ENCODE results near the gene HID1.
"Not testable (repeated sequence)": the region's sequence is repeated elsewhere in the genome, so short reads cannot be mapped to it uniquely, and the experiment has no call there.

Gene HID1

DNA sequence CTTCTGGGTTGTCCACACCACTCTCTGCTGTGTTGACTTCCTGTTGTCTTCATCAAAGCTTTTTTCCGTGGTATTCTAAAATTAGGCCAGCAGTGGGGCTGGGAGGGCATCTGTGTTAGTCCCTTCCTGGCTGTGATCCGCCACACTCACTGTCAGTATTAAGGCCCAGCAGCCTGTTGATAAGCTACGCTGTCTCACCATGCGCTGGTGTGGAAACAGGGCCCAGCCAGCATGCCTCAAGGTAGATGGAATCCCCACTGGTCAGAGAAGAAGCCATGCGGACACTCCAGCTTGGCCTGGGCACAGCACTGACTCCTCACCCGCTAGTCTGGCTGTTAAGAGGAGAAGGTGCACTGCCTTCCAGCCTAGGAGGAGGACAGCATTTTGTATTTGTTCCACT lies 26.2 kb upstream of the HID1 start:
- ATAC-seq (no peak), DNase-seq (no peak)

DNA sequence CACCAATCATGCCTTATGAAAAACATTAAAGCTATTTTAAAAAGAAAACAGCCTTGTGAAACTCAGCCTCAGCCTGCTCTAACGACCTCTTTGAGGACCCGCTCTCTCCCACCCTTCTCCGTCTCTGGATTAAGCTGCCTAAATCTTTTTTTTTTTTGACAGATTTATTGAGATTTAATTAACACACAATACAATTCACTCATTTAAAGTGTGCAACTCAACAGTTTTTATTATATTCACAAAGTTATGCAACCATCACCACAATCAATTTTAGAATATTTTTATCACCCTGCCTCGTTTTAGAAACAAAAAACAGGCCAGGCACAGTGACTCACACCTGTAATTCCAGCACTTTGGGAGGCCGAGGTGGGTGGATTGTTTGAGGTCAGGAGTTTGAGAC lies 23.3 kb upstream of the HID1 start:
- no peak for DNase-seq
- no peak for ATAC-seq

DNA sequence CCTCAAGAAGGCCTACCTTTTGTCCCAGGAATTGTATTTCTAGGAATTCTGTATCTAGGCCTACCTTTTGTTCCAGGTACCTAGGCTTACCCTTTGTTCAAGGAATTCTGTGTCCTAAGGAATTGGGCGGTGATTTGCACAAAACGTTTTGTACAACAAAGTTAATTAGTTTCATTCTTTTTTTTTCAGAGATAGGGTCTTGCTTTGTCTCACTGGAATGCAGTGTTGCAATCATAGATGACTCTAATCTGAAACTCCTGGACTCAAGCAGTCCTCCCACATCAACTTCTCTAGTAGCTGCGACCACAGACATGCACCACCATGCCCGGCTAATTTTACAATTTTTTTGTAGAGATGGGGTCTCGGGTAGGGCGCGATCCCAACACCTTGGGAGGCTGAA lies 21.9 kb upstream of the HID1 start:
- ATAC-seq (no peak), DNase-seq (no peak)

DNA sequence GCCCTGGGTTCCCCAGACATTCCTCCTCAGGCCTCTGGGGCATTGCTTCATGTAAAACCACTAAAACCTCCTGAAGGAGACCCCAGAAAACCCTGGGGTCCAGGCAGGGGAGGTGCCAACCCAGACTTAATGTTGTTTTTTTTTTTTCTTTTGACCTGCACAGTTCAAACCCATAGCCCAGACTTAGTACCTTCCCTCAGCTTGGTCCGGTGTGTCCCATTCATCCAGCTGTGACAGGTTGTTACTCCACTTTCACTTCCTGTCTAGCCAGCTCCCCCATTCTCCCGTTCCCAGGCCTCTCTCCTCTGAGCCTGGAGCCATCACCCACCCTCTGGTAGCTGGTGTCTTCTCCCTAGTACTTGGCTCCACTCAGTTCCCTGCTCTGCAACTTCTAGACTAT lies 19.7 kb upstream of the HID1 start:
- no peak for DNase-seq
- no peak for ATAC-seq

DNA sequence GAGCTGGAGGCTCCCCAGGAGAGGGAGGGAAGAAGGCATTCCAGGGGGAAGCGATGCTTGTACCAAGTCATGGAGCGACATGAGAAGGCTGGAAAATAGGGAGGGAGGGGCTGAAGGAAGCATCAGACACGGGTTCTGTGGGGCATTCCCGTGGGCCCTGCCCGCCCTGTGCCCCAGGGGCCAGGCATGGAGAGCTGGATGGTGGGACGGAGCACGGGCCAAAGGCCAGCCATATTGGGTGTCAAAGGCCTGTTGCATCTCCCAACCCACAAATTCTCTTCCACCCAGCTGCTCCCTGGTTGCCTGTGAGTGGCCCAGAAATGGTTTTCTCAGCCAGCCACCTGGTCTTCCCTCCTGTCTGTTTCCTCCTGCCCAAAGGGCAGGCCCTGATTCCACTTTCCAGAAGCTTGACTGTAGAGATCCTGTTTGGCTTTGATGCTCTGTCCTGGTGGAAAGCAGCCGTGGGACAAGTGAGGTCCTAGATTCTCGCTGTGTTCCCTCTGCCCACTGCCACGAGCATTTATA lies 18.1 kb upstream of the HID1 start:
- DNase-seq: no peak
- no peak for ATAC-seq

DNA sequence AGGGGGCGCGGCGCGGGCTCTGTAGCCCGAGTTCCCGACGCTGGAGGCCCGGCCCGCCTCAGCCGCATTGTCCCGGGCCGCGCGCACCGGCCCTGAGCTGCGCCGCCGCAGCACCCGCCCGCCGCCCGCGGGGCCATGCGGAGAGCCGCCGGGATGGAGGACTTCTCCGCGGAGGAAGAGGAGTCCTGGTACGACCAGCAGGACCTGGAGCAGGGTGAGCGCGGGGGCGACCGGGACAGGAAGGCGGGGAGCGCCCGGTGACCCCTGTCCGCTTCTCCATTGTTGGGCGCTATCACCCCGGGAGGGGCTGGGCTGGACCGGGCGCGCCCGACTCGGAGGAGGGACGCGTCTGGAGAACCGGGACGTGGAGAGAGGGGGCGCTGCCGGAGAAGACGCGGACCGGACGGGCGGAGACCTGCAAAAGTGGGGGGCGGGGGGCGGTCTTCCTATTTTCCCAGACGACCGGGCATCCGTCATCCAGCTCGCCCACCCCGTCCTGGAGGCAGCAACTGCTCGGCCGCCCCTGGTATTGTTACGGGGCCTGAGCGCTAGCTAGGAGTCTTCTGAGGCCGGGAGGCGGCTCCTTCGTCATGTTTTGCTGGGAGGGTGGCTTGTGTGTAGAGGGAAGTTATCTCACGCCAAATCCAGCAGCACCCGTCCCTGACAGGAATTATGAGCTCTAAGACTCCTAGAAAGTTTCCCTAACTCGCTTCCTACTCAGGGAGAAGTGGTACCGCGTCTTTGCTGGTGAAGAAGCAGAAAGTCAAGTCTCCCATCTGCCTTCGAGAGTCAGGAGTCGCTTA lies 15.6 kb upstream of the HID1 start:
- DNase-seq: peak; percentile 38
- peak; percentile 34 for ATAC-seq

DNA sequence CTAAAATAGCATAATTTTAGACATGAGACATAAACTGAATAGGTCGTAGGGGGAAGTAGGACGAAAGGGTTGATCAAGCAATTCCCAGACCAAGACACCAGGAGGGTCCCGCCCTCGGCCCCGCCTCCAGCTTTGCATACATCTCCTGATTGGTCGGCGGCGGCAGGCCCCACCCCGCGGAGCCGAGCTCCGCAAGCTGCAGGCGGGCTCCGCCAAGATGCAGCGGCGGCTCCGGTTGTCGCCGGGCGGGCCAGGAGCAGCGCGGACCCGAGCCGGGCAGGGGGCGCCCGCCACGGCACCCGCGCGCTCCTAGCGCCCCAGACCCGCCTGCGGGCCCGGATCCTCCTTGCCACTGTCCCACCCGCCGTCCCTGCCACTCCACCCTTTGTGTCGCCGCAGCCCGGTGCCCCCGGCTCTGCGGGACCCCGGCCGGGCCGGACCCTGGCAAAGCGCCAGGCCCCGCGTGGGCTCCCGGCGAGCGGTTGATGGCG lies 14.9 kb upstream of the HID1 start, which contains the start of gene CDR2L:
CDR2L (plus strand) TSS at position 215 of the 491 bp plus-strand sequence. CDS start 412 bp downstream, outside the sequence.
- peak; percentile 94 for DNase-seq
- peak; percentile 95 for ATAC-seq

DNA sequence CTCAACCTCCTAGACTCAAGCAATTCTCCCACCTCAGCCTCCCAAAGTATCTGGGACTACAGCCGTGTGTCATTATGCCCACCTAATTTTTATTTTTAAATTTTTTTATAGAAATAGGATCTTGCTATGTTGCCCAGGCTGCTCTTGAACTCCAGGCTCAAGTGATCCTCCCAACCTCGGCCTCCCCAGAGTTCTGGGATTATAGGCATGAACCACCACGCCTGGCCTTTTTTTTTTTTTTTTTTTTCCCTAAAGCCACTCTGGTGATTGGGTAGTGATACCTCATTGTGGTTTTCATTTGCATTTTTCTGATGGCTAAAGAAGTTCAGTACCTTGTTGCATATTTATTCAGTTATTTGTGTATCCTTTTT lies 13.6 kb upstream of the HID1 start:
- ATAC-seq (no peak), DNase-seq (no peak)

DNA sequence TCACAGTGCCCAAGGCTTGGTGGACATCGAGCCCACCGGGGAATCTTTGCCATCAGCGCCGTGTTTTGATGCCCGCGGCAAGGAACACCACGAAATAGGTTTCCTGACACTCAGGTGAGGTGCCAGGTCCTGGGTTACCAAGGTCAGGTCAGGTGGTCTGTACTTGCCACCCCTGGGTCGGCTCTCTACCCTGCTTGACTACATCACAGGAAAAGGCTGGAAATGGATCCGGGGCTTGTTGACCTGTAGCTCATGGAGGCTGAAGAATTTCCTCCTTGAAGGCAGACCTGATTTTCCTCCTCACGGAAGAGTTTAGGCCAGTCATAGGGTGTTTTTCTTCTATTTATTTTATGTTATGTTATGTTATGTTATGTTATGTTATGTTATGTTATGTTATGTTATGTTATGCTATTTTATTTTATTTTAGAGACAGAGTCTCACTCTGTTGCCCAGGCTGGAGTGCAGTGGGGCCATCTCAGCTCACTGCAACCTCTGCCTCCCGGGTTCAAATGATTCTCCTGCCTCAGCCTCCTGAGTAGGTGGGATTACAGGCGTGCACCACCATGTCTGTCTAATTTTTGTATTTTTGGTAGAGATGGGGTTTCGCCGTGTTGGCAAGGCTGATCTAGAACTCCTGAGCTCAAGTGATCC lies 10.2 kb upstream of the HID1 start:
- DNase-seq, ATAC-seq: not testable (repeated sequence)

DNA sequence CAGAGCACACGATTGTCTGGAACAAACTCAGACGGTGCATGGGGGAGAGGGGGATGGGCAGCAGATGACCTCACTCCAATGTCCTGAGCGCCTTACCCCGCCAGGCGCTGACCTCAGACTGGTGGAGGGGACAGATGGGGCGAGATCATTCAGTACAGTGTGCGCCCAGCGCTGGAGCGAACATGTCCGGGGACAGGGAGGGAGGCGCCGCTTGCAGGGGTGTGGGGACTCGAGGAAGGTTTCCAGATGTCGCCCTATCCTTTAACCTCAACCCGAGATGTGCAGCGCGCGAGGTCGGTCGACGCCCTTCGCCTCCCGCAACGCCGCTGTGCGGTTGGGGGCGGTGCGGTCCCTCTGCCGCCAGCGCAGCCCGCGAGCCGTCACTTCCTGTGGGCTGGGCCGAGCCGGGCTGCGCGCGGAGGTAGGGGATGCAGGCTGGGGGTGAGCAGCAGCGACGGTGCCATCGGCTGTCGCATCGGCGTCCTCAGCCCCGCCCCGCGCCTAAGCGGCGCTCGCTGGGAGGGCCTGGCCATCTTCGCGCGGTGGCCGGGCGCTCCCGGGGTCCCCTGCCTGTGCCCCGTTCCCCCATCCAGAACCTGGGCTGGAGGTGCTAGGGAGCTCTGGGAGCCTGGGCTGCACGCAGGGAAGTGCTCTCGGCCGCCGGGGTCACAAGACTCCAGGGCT lies 9.6 kb upstream of the HID1 start:
- DNase-seq (peak; percentile 82), ATAC-seq (peak; percentile 92)

DNA sequence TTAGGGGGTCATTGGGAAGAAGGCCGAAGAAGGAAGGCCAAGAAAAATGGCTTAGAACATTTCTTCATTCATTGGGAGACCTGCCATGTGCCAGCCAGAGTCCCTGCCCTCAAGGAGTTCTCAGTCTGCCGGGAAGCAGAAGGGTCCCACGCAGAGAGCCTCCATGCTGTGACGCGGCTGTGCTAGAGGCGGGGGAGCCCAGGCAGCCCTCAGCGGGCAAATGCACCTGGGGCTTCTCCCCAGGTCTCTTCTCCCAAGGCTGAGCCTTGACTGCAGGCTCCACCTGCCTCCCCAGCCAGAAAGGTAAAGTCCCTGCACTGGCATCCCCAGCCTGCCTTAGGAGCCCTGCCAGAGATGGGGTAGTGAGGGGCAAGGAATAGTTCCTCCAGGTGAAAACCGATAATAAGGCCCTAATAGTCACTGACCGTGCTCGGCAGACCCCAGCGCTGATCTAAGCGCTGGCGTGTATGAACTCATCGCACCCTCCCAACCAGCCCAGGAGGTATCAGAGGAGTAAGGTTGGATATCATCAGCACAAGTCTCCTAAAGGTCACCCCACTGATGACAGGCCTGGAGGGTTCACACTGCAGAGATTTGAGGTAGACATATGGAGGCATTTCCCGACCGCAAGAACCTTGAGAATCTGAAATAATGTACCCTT lies 8.9 kb upstream of the HID1 start:
- ATAC-seq (peak; percentile 65), DNase-seq (no peak)

DNA sequence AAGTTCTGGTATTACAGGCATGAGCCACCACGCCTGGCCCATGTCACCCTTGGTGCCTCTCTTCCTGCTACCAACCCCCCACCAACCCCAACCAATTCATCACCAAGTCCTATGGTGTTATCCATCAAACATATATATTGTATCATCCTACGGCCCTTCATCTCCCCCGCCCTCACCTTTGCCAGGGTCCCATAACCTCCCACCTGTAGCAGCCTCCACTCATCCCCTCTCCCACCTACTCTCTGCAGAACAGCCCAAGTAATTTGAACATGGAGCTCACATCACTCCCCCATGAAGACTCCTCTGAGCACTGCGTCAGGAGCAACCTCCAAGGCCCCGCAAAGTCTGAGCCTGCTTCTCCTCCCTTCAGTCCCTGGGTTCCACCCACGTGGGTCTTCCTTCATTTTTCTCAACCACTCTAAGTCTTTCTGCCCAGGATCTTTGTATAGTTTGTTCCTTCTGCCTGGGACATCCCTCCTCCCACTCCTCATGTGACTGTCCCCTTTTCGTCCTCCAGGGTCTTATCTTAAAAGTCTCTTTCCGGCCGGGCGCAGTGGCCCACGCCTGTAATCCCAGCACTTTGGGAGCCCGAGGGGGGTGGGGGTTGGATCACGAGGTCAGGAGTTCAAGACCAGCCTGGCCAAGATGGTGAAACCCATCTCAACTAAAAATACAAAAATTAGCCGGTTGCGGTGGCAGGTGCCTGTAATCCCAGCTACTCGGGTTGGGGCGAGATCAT lies 7.0 kb upstream of the HID1 start:
- ATAC-seq: no peak
- no peak for DNase-seq

DNA sequence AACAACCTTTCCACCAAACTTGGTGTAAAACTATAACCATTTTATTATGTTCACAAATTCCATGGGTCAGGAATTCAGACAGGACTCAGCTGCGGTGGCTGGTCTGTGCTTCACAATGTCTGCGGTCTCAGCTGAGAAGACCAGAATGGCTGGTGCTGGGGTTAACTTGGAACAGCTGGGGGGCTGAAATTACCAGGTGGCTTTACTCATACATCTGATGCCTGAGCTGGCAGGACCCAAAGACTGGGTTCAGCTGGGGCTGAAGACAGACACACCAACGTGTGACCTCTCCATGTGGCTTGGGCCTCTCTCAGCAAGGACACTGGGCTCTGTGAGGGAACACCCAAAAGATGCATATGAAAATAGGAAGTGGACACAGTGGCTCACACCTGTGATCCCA lies 5.7 kb upstream of the HID1 start:
- DNase-seq (no peak), ATAC-seq (no peak)

DNA sequence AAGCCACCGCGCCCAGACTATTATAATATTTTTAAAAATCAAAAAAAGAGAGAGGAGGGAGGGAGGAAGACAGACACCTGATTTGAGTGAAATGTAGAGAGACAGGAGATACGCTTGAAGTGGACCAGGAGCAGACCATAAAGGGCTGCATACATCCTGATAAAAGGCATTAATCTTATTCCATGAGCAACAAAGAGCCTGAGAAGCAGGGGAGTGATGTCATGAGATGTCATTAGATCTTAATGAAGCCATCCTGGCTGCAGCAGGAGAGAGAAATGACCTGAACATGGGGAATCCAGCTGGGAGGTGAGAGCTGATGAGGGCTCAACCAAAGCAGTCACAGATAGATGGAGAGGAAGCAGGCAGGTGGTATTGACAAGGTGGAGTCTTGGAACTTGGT lies 5.2 kb upstream of the HID1 start:
- DNase-seq: no peak
- ATAC-seq: no peak

DNA sequence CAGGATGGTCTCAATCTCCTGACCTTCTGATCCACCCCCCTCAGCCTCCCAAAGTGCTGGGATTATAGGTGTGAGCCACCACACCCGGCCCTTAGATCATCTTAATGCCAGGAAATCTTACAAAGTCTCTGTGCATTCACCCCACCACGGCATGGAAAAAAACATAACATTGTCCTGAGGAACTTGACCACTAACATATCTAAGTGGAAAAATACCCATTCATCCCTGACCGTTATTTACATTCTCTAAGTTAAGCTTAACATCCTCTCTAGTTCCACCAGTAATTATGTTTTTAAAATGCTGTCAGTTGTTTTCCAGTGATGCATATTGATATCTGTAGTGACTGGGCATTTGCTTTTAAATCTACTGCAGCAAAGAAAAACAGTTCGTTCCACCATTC lies 3.4 kb upstream of the HID1 start:
- DNase-seq (no peak), ATAC-seq (no peak)

DNA sequence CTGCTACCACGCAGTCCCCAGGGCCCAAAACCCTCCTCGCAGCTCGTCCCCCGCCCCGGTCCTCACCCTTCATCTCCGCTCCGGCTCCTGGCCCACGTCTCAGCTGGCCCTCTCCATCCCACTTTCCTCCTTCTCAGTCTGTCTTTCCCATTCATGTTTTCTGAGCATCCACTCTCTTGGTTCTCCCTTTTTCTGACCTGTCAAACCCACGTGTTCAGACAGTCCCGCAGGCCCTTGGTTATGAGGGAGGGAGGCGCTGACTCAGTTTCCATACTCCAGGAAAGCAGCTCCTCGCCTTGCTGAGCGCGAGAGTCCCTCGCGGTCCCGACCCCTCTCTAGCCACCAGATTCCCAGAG lies 392 bp upstream of the HID1 start:
- DNase-seq: no peak
- no peak for ATAC-seq

DNA sequence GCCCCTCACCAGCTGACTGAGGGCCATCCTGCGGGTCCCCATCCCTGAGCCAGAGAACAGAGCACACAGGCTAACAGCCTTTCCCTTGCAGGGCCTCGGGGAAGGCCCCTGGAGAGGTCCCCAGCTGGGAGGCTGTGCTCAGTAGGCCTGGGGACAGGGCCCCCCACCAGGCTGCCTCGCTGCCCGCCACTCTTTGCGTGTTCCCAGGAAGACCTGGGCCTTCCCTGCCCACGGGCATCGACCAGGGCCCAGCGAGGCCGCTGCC lies 785 bp downstream of the HID1 start:
- no peak for DNase-seq

DNA sequence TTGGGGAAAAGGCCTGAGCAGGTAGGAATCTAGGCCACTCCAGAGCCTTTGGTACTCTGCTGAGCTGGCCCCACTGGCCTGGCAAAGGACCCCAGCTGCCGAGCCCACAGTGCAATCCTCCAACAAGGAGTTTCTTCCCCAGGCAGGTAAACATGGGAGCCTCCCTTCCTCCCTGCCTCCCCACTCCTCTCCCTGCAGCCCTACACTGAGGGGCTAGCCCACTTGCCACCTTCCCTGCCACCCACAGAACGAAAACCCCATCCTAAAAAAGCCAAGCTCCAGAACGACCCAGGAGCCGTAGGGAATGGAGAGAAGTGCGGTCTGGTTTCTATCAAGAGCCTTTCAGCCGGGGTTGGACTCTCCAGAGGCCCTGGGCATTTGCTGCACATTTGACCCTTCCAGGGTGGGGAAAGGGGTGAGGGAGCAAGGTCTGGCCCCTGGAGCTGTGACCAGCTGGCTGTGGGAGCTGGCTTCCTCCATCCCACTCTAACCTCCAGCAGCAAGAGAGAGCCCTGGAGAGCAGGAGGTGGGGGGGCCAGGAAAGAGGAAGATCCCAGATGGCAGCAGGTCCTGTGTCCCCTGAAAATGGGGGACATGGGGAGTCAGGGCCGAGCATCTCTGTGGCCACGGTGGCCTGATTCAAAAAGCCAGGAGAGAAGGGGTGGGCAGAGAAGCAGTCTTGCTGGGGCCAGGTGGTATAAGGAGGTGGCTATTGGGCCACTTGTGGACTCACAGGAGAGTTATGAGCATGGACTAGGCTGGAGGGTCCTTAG lies 1.3 kb downstream of the HID1 start:
- DNase-seq: no peak
- ATAC-seq: no peak

More for the DNA sequence above, 785 bp downstream of the HID1 start:
- ATAC-seq: no peak

DNA sequence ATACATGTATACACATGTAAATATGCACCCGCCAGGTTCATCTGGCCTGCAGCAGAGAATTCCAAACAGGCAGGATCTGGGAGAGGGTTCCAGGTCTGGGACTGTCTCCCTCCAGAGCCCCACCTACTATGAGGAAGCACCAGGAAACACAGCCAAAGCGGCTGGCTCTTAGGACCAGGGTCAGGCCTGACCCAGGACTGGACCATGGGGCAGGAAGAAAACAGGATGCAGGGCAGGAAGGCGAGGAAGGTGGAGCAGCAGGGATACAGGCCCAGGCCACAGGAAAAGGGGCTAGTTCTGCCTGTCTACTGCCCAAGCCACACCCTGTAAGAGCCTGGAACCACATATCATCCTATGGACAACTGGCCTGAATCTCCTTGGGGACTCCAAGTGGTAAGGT lies 2.2 kb downstream of the HID1 start:
- ATAC-seq (no peak), DNase-seq (no peak)

DNA sequence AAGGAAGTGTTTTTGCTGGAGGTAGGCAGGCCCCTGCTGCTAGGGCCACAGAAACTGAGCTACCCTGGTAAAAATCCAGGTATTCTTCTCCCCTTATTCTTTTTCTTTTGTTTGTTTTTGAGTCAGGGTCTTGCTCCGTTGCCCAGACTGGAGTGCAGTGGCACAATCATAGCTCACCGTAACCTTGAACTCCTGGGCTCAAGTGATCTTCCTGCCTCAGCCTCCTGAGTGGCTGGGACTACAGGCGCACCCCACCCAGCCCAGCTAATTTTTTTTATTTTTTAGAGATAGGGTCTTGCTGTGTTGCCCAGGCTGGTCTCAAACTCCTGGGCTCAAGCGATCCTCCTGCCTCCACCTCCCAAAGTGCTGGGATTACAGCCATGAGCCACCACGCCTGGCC lies 3.1 kb downstream of the HID1 start:
- ATAC-seq, DNase-seq: not testable (repeated sequence)

DNA sequence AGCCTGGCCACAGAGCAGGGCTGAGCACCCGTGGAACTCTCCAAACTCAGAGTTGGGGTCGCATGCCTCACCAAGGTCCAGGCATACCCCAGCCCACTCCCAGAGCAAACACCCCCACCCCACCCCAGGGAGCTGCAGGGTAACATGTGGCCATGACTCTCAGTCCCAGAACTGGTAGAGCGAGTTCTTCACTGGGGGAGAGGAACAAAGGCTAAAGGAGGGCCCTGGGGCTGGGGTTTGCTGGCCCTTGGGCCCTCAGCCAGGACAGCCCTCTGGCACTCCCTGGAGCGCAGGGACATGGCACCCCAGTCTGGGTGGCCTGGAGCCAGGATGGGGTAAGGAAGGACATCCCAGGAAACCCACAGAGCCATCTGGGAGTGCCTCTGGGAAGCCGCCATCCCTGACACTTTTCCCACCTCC lies 4.2 kb downstream of the HID1 start:
- ATAC-seq: no peak
- DNase-seq: no peak
